ENCODE data around the gene LAMA2. TPM values are rescaled to one million over a fixed set of nuclear protein-coding genes. Genes with fewer than 3 reads are reported as not detected.

Gene LAMA2
- total RNA-seq, 2 experiments from 2014 or later: 0.26 TPM; not detected in 1

GRCh38 chr6:129475477-129476247 is 592.7 kb downstream of the LAMA2 start:
- Mint-ChIP-seq H3K27me3 (ENCODE audit: low read depth) (no peaks in the 10 kb centered on the region), H3K4me3 (no peak overlapping the region), H3K9me3 (ENCODE audit: insufficient read depth) (no peaks in the 10 kb centered on the region), H3K27ac (no peak overlapping the region), H3K36me3 (ENCODE audit: low read depth) (no peaks in the 10 kb centered on the region), H3K4me1 (ENCODE audit: low read depth) (no peaks in the 10 kb centered on the region)
- ChIA-PET POLR2A (interaction anchor here (1.4 kb wide), 1 partner anchor 15 kb away, joined by 3 read pairs; no protein-coding TSS in a partner anchor), CTCF (no interaction called here)
- ATAC-seq (no peak), DNase-seq (no peak)

DNA sequence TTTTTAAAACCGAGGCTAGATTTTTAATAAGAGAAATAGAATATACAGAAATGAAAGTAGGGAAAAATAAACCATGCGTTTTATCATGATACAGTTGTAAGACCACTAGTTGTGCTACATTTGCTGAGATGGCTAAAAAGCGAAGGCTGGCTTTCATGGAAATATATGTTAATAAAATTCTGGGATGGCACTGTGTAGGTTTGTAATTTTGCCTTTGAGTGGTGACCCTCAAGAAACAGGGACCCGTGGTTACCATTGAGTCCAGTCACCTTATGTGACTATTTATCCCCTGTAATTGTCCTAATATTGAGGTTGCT is 593.3 kb downstream of the LAMA2 start:
- DNase-seq: no peak
- ChIA-PET POLR2A (no interaction called here), CTCF (no interaction called here)
- no peak for ATAC-seq
- no peak overlapping the region for H3K4me3 Mint-ChIP-seq
- no peaks in the 10 kb centered on the region for H3K36me3 Mint-ChIP-seq (ENCODE audit: low read depth)
- H3K27ac Mint-ChIP-seq: no peak overlapping the region
- no peaks in the 10 kb centered on the region for H3K9me3 Mint-ChIP-seq (ENCODE audit: insufficient read depth)
- no peaks in the 10 kb centered on the region for H3K27me3 Mint-ChIP-seq (ENCODE audit: low read depth)
- H3K4me1 Mint-ChIP-seq (ENCODE audit: low read depth): no peaks in the 10 kb centered on the region

DNA sequence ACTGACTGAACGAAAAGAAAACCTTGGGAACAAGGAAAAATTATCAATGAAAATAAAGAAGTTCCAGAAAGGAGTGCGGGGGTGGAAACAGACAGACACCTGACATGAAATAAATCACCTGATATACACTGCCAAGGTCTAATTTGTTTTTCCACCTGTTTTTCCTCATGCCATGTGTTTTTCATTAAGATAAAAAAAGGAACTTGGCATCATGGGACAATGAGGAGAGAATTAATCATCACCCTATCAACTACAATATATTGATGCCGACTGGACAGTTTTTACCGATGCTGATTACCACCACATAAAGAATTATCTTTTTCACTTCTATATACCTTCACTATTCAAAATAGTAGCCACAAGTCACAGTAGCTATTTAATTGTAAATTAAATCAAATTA is 593.9 kb downstream of the LAMA2 start:
- ATAC-seq (no peak), DNase-seq (no peak)
- no peak overlapping the region for H3K4me3 Mint-ChIP-seq
- ChIA-PET POLR2A (no interaction called here), CTCF (no interaction called here)
- H3K36me3 Mint-ChIP-seq (ENCODE audit: low read depth): no peaks in the 10 kb centered on the region
- H3K27ac Mint-ChIP-seq: no peak overlapping the region
- H3K9me3 Mint-ChIP-seq (ENCODE audit: insufficient read depth): no peaks in the 10 kb centered on the region
- H3K4me1 Mint-ChIP-seq (ENCODE audit: low read depth): no peaks in the 10 kb centered on the region
- no peaks in the 10 kb centered on the region for H3K27me3 Mint-ChIP-seq (ENCODE audit: low read depth)

GRCh38 chr6:129478379-129478778 is 595.4 kb downstream of the LAMA2 start:
- no peaks in the 10 kb centered on the region for H3K36me3 Mint-ChIP-seq (ENCODE audit: low read depth)
- H3K4me3 Mint-ChIP-seq: no peak overlapping the region
- DNase-seq: no peak
- ChIA-PET POLR2A (no interaction called here), CTCF (interaction anchor here (1.1 kb wide), 2 partner anchors 13 to 20 kb away, joined by 3 read pairs; no protein-coding TSS in a partner anchor)
- ATAC-seq: no peak
- no peaks in the 10 kb centered on the region for H3K27me3 Mint-ChIP-seq (ENCODE audit: low read depth)
- H3K4me1 Mint-ChIP-seq (ENCODE audit: low read depth): no peaks in the 10 kb centered on the region
- H3K27ac Mint-ChIP-seq: no peak overlapping the region
- H3K9me3 Mint-ChIP-seq (ENCODE audit: insufficient read depth): no peaks in the 10 kb centered on the region

- H3K27ac Mint-ChIP-seq: no peak overlapping the region
- H3K9me3 Mint-ChIP-seq (ENCODE audit: insufficient read depth): no peaks in the 10 kb centered on the region
- H3K4me1 Mint-ChIP-seq (ENCODE audit: low read depth): peaks cover 8% of the 10 kb centered on the region
- ChIA-PET POLR2A (no interaction called here), CTCF (interaction anchor here (1.2 to 3.0 kb wide), 3 partner anchors 8 to 19 kb away, joined by 3 to 8 read pairs (median 4); no protein-coding TSS in a partner anchor)
- H3K27me3 Mint-ChIP-seq (ENCODE audit: low read depth): no peaks in the 10 kb centered on the region
- H3K36me3 Mint-ChIP-seq (ENCODE audit: low read depth): no peaks in the 10 kb centered on the region
- DNase-seq: no peak
- ATAC-seq: no peak
- H3K4me3 Mint-ChIP-seq: no peak overlapping the region
Measured at GRCh38 chr6:129481706-129482105, 598.8 kb downstream of the LAMA2 start.

DNA sequence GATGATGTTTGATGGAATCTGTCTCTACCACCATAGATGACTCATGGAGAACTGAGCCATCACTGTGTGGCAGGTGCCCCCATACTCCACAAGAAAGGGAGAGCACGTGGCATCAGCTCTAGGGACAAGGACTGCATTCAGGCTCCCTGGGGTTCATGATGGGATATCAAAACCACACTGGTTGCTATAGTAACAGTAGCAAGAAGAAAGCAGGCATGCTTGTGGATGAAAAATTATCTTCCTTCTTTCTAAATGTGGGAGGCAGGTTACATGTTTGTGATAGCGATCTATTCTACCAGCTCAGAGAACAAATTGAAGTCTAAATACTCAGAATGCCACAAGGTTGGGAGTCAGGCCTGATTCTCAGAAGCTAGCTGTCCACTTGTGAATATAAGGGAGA is 602.8 kb downstream of the LAMA2 start:
- Mint-ChIP-seq H3K36me3 (ENCODE audit: low read depth) (peaks cover 2% of the 10 kb centered on the region), H3K27ac (no peak overlapping the region), H3K9me3 (ENCODE audit: insufficient read depth) (no peaks in the 10 kb centered on the region), H3K4me3 (no peak overlapping the region), H3K27me3 (ENCODE audit: low read depth) (no peaks in the 10 kb centered on the region), H3K4me1 (ENCODE audit: low read depth) (peaks cover 30% of the 10 kb centered on the region)
- POLR2A ChIA-PET: no interaction called here
- CTCF ChIA-PET: interaction anchor here (0.7 to 2.5 kb wide), 3 partner anchors 9 to 15 kb away, joined by 3 to 14 read pairs (median 6); no protein-coding TSS in a partner anchor
- ATAC-seq: no peak
- no peak for DNase-seq

- Mint-ChIP-seq H3K9me3 (ENCODE audit: insufficient read depth) (no peaks in the 10 kb centered on the region), H3K27ac (no peak overlapping the region), H3K4me3 (no peak overlapping the region), H3K4me1 (ENCODE audit: low read depth) (peaks cover 36% of the 10 kb centered on the region), H3K27me3 (ENCODE audit: low read depth) (no peaks in the 10 kb centered on the region), H3K36me3 (ENCODE audit: low read depth) (peaks cover 2% of the 10 kb centered on the region)
- DNase-seq: no peak
- ChIA-PET CTCF (interaction anchor here (1.5 to 2.5 kb wide), 2 partner anchors 12 to 14 kb away, joined by 3 to 14 read pairs; no protein-coding TSS in a partner anchor), POLR2A (no interaction called here)
- no peak for ATAC-seq
Measured at GRCh38 chr6:129486327-129486726, 603.4 kb downstream of the LAMA2 start.

DNA sequence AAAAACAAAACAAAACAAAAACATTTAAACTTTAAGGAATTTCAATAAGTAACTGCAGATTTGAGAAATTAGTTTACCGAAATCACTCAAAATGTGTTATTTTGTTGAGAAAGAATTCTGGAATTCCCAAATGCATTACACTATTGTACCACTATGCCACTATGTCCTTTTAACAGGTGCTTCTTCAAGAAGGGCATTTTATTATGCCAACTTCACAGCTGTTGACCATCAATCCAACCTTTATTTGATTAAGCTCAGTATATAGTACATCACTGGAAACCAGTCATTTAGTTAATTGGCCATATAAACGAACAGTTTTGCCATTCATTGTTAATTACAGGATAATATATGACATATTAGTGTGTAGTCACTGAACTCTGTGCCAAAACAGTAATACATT is 605.4 kb downstream of the LAMA2 start:
- DNase-seq: no peak
- POLR2A ChIA-PET: no interaction called here
- Mint-ChIP-seq H3K27ac (no peak overlapping the region), H3K4me1 (ENCODE audit: low read depth) (peaks cover 43% of the 10 kb centered on the region), H3K27me3 (ENCODE audit: low read depth) (no peaks in the 10 kb centered on the region), H3K36me3 (ENCODE audit: low read depth) (peaks cover 5% of the 10 kb centered on the region), H3K9me3 (ENCODE audit: insufficient read depth) (no peaks in the 10 kb centered on the region), H3K4me3 (no peak overlapping the region)
- CTCF ChIA-PET: interaction anchor here (1.3 kb wide), 2 partner anchors 10 to 14 kb away, joined by 3 to 4 read pairs; no protein-coding TSS in a partner anchor
- ATAC-seq: no peak

- H3K36me3 Mint-ChIP-seq (ENCODE audit: low read depth): peaks cover 5% of the 10 kb centered on the region
- POLR2A ChIA-PET: no interaction called here
- H3K27me3 Mint-ChIP-seq (ENCODE audit: low read depth): no peaks in the 10 kb centered on the region
- peaks cover 43% of the 10 kb centered on the region for H3K4me1 Mint-ChIP-seq (ENCODE audit: low read depth)
- ATAC-seq: no peak
- peak overlapping the region; percentile 9 for H3K27ac Mint-ChIP-seq
- no peak overlapping the region for H3K4me3 Mint-ChIP-seq
- no peaks in the 10 kb centered on the region for H3K9me3 Mint-ChIP-seq (ENCODE audit: insufficient read depth)
- DNase-seq: no peak
- CTCF ChIA-PET: interaction anchor here (1.3 to 3.8 kb wide), 6 partner anchors 9 to 242 kb away, joined by 4 to 23 read pairs (median 9); no protein-coding TSS in a partner anchor
Measured at GRCh38 chr6:129489215-129489765, 606.4 kb downstream of the LAMA2 start.

DNA sequence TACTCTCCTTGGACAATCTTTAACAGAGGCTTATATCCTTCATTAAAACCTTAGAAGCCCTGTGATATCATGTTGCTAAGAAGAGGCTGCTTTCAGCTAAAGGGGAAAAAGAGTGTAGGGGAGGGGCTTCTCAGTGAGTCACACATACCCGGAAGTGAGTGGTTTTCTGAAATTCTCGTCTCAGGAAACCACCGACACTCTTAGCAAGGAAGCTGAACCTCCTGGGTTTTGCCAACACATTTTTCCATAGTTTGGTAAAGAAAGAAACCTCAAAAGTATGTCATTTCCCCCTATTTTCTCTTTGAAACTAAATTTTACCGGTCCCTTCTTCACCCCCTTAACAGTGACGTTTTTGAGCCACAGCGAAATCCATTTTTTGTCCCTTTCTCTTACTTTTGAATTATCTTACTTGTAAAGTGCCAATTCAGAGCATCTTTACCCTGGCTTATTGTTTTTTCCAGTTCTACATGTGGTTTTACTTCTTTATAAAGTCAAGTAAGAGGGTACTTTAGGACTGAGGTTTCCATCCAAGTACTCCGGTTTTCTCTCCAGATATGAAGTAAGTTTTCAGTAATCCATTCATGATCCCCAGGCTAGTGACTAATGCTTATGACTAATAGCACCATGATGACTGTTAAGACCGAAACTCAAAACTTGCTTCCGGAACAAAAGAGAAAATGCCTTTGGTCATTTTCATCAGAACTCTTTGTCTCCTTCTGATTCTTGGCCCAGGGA is 607.8 kb downstream of the LAMA2 start:
- ATAC-seq: peak; percentile 90
- Mint-ChIP-seq H3K4me1 (ENCODE audit: low read depth) (peaks cover 45% of the 10 kb centered on the region), H3K27me3 (ENCODE audit: low read depth) (no peaks in the 10 kb centered on the region), H3K36me3 (ENCODE audit: low read depth) (peaks cover 5% of the 10 kb centered on the region), H3K9me3 (ENCODE audit: insufficient read depth) (no peaks in the 10 kb centered on the region), H3K4me3 (peak overlapping the region; percentile 70), H3K27ac (peak overlapping the region; percentile 94)
- POLR2A ChIA-PET: interaction anchor here (1.2 kb wide), 1 partner anchor 16 kb away, joined by 3 read pairs; no protein-coding TSS in a partner anchor
- CTCF ChIA-PET: interaction anchor here (0.7 to 3.8 kb wide), 9 partner anchors 9 to 530 kb away, joined by 3 to 23 read pairs (median 6); no protein-coding TSS in a partner anchor
- DNase-seq: peak; percentile 76

DNA sequence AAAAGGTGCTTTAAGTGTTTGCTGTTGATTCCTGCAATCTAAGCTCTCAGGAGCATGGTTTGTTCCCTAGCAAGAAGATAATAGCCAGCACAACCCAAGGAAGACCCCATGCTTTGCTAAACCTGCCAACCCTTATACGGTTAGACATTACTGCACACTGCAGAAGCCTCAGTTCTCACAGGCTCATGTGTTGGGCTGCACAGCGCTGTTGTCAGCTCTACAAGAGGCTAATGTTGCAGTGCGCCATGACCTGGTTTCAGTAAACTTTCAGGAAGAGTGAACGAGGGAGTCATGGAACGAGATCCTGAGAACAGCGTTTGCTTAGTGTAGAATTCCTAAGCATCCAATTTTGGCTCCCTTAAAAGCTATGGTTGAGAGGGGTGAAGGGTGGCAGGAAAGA is 608.5 kb downstream of the LAMA2 start:
- Mint-ChIP-seq H3K4me1 (ENCODE audit: low read depth) (peaks cover 40% of the 10 kb centered on the region), H3K4me3 (peak overlapping the region; percentile 70)

More for the DNA sequence above, 608.5 kb downstream of the LAMA2 start:
- Mint-ChIP-seq H3K9me3 (ENCODE audit: insufficient read depth) (no peaks in the 10 kb centered on the region), H3K36me3 (ENCODE audit: low read depth) (peaks cover 5% of the 10 kb centered on the region), H3K27ac (peak overlapping the region; percentile 94), H3K27me3 (ENCODE audit: low read depth) (no peaks in the 10 kb centered on the region)
- ChIA-PET POLR2A (interaction anchor here (0.5 to 1.2 kb wide), 2 partner anchors 17 to 194 kb away, joined by 3 read pairs; no protein-coding TSS in a partner anchor), CTCF (interaction anchor here (1.1 to 3.8 kb wide), 5 partner anchors 8 to 239 kb away, joined by 3 to 23 read pairs (median 12); no protein-coding TSS in a partner anchor)
- ATAC-seq (no peak), DNase-seq (no peak)

All from activated CD8-positive, alpha-beta T cell treated with anti-CD3 and anti-CD28 coated beads, Interleukin-2, amount 10 ng/mL, durations not matched to agents 7 days and 5 days (primary cell).